ENCODE measurements around the gene HYCC2.

DNA sequence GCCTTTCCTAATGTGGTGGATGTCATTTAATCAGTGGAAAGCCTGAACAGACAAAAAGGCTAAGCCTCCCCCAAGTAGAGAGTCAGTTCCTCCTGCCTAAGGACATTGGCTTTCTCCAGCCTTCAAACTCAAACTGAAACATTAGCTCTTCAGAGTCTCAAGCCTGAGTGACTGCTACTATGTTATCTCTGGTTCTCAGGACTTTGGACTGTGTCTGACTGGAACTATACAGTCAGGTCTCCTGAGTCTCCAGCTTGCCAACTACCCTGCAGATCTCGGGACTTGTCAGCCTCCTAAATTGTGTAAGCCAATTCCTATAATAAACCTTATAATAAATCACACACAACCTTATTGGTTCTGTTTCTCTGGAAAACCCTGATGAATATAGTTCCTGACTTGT lies 12.6 kb downstream of the HYCC2 start:
- no peak for TF ChIP-seq POLR2AphosphoS5 (IDR thresholded peaks at IDR 0.05; ENCODE audit: insufficient read depth in 1 of 2, low read depth in 1 of 2)
- TF ChIP-seq, protein P1, sequence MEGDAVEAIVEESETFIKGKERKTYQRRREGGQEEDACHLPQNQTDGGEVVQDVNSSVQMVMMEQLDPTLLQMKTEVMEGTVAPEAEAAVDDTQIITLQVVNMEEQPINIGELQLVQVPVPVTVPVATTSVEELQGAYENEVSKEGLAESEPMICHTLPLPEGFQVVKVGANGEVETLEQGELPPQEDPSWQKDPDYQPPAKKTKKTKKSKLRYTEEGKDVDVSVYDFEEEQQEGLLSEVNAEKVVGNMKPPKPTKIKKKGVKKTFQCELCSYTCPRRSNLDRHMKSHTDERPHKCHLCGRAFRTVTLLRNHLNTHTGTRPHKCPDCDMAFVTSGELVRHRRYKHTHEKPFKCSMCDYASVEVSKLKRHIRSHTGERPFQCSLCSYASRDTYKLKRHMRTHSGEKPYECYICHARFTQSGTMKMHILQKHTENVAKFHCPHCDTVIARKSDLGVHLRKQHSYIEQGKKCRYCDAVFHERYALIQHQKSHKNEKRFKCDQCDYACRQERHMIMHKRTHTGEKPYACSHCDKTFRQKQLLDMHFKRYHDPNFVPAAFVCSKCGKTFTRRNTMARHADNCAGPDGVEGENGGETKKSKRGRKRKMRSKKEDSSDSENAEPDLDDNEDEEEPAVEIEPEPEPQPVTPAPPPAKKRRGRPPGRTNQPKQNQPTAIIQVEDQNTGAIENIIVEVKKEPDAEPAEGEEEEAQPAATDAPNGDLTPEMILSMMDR (IDR thresholded peaks at IDR 0.05), result no peak

Data from vagina (tissue), 2 donors.